Skeletal muscle cell (primary cell): ENCODE data around the gene KRT79.
"Not testable (repeated sequence)": the region's sequence is repeated elsewhere in the genome, so short reads cannot be mapped to it uniquely, and the experiment has no call there.

Experiments used
- DNase-seq: peaks from one replicate; pipeline ENCODE4 v3.0.0-alpha.2; 2010; ENCODE audit warnings: low read depth
- H3K4me3 ChIP-seq: 2 replicates; pipeline ENCODE4 v1.5.1; 2011; ENCODE audit warnings: low read depth, mild to moderate bottlenecking, control low read depth, low read length, moderate library complexity

Gene KRT79

GRCh38 chr12:52862023-52862422 lies 27.9 kb upstream of the KRT79 start:
- no peak overlapping the region for H3K4me3 ChIP-seq
- DNase-seq: no peak

- no peak overlapping the region for H3K4me3 ChIP-seq
- no peak for DNase-seq
Observed at GRCh38 chr12:52861511-52861910, 27.4 kb upstream of the KRT79 start.

GRCh38 chr12:52860102-52860823 lies 26.2 kb upstream of the KRT79 start:
- no peak overlapping the region for H3K4me3 ChIP-seq
- DNase-seq: no peak

GRCh38 chr12:52857500-52857899 lies 23.4 kb upstream of the KRT79 start:
- DNase-seq: no peak
- H3K4me3 ChIP-seq: no peak overlapping the region

GRCh38 chr12:52856787-52857186 lies 22.7 kb upstream of the KRT79 start:
- DNase-seq: no peak
- H3K4me3 ChIP-seq: no peak overlapping the region

GRCh38 chr12:52856077-52856476 lies 22.0 kb upstream of the KRT79 start:
- H3K4me3 ChIP-seq, DNase-seq: not testable (repeated sequence)

- no peak overlapping the region for H3K4me3 ChIP-seq
- DNase-seq: no peak
Observed at GRCh38 chr12:52851787-52852186, 17.7 kb upstream of the KRT79 start.

GRCh38 chr12:52850681-52851080 lies 16.6 kb upstream of the KRT79 start:
- H3K4me3 ChIP-seq: no peak overlapping the region
- no peak for DNase-seq

GRCh38 chr12:52849511-52849910 lies 15.4 kb upstream of the KRT79 start:
- no peak for DNase-seq
- no peak overlapping the region for H3K4me3 ChIP-seq

- no peak within 1 kb of the TSS for H3K4me3 ChIP-seq
- no peak for DNase-seq
Observed at GRCh38 chr12:52848661-52849255, 14.6 kb upstream of the KRT79 start, which contains the start of gene KRT78. Gene KRT78, minus strand, starts transcription at chr12:52848994. Its CDS starts 64 bp downstream, at chr12:52848930.

- no peak for DNase-seq
Observed at GRCh38 chr12:52847335-52848102, 13.4 kb upstream of the KRT79 start.

GRCh38 chr12:52846356-52846970 lies 12.4 kb upstream of the KRT79 start:
- no peak for DNase-seq

More at GRCh38 chr12:52847335-52848102, 13.4 kb upstream of the KRT79 start:
- no peak overlapping the region for H3K4me3 ChIP-seq

GRCh38 chr12:52845946-52846345 lies 11.8 kb upstream of the KRT79 start:
- H3K4me3 ChIP-seq: no peak overlapping the region

More at GRCh38 chr12:52846356-52846970, 12.4 kb upstream of the KRT79 start:
- no peak overlapping the region for H3K4me3 ChIP-seq

GRCh38 chr12:52844386-52844785 lies 10.3 kb upstream of the KRT79 start:
- DNase-seq: no peak
- no peak overlapping the region for H3K4me3 ChIP-seq

More at GRCh38 chr12:52845946-52846345, 11.8 kb upstream of the KRT79 start:
- DNase-seq: no peak

- H3K4me3 ChIP-seq: no peak overlapping the region
- no peak for DNase-seq
Observed at GRCh38 chr12:52839436-52840105, 5.5 kb upstream of the KRT79 start.

- H3K4me3 ChIP-seq: no peak overlapping the region
- DNase-seq: no peak
Observed at GRCh38 chr12:52838609-52839435, 4.7 kb upstream of the KRT79 start.

GRCh38 chr12:52837781-52838608 lies 3.9 kb upstream of the KRT79 start:
- DNase-seq: no peak
- H3K4me3 ChIP-seq: no peak overlapping the region

GRCh38 chr12:52837413-52837741 lies 3.3 kb upstream of the KRT79 start:
- peak; percentile 66 for DNase-seq
- H3K4me3 ChIP-seq: no peak overlapping the region
